Measurements from ENCODE around the gene GRID2IP.

DNA sequence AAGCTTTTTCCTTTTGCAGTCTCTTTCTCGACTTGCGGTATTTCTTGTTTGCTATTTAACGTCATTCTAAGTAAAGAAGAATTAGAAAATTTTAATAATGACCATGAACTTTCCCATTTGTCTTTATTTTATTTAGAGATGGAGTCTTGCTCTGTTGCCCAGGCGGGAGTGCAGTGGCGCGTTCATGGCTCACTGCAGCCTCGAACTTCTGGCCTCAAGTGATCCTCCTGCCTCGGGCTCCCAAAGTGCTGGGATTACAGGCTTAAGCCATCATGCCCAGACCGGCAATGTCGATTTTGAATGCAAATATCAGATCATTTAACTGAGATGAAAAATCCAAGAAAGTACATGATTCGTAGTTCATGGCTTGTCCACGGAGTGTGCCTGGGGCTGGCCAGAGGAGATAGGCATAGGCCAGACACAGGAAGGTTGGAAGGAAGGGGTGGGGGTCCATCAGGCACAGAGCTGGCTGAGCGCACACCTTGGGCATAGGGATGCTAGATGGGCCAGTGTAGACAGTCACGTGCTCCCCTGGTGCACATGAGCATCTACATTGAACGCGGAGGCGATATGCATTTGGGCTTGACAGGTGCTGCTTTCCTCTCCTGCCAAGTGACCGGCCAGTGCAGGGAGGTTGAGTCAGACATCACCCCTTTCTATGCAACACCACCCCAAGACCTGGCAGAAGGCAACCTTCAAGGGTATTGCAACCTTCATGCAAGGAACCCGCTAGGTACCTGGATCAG lies 64.7 kb downstream of the GRID2IP start:
- no peak for TF ChIP-seq POLR2A (IDR thresholded peaks at IDR 0.05)
- TF ChIP-seq, protein P1, sequence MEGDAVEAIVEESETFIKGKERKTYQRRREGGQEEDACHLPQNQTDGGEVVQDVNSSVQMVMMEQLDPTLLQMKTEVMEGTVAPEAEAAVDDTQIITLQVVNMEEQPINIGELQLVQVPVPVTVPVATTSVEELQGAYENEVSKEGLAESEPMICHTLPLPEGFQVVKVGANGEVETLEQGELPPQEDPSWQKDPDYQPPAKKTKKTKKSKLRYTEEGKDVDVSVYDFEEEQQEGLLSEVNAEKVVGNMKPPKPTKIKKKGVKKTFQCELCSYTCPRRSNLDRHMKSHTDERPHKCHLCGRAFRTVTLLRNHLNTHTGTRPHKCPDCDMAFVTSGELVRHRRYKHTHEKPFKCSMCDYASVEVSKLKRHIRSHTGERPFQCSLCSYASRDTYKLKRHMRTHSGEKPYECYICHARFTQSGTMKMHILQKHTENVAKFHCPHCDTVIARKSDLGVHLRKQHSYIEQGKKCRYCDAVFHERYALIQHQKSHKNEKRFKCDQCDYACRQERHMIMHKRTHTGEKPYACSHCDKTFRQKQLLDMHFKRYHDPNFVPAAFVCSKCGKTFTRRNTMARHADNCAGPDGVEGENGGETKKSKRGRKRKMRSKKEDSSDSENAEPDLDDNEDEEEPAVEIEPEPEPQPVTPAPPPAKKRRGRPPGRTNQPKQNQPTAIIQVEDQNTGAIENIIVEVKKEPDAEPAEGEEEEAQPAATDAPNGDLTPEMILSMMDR (IDR thresholded peaks at IDR 0.05) = no peak

Data from uterus (tissue), 2 donors.